NOMO-1 (cell line): Measurements from ENCODE around the gene MPP7.

ENCODE experiments used
- DNase-seq, 2 experiments: peaks; one replicate each; lab custom pipeline; 2025; ENCODE audit not compliant: unreplicated experiment in 2 of 2; lab: John Stamatoyannopoulos, UW

Gene MPP7

GRCh38 chr10:28311104-28311503, 8.2 kb upstream of the MPP7 start:
- no peak for DNase-seq

- DNase-seq = no peak
These were observed 4.4 kb upstream of the MPP7 start for GRCh38 chr10:28307267-28307666.

- DNase-seq = peak; percentile 59 to 79
These were observed 2.7 kb upstream of the MPP7 start for GRCh38 chr10:28305553-28305952.

- DNase-seq = peak in 1 of 2 experiments; percentile 54
These were observed 1.2 kb upstream of the MPP7 start for GRCh38 chr10:28304032-28304571.

- peak in 1 of 2 experiments; percentile 38 for DNase-seq
These were observed 739 bp downstream of the MPP7 start for GRCh38 chr10:28302012-28302637.

- DNase-seq = peak in 1 of 2 experiments; percentile 10
These were observed 2.8 kb downstream of the MPP7 start for GRCh38 chr10:28300027-28300426.

GRCh38 chr10:28298951-28299350, 3.9 kb downstream of the MPP7 start:
- DNase-seq = no peak

- no peak for DNase-seq
These were observed 6.8 kb downstream of the MPP7 start for GRCh38 chr10:28296023-28296422.

- DNase-seq = no peak
These were observed 7.5 kb downstream of the MPP7 start for GRCh38 chr10:28295336-28295735.

GRCh38 chr10:28294809-28295208, 8.1 kb downstream of the MPP7 start:
- DNase-seq = no peak

GRCh38 chr10:28294169-28294532, 8.7 kb downstream of the MPP7 start:
- DNase-seq = no peak

- no peak for DNase-seq
These were observed 9.4 kb downstream of the MPP7 start for GRCh38 chr10:28293236-28294168.

GRCh38 chr10:28291881-28292297, 11.0 kb downstream of the MPP7 start:
- DNase-seq = no peak

- DNase-seq = no peak
These were observed 17.0 kb downstream of the MPP7 start for GRCh38 chr10:28285816-28286215.

GRCh38 chr10:28284126-28284525, 18.7 kb downstream of the MPP7 start:
- no peak for DNase-seq

- DNase-seq = no peak
These were observed 19.6 kb downstream of the MPP7 start for GRCh38 chr10:28283251-28283650.

GRCh38 chr10:28282336-28282735, 20.5 kb downstream of the MPP7 start:
- no peak for DNase-seq

GRCh38 chr10:28281726-28282315, 21.0 kb downstream of the MPP7 start:
- no peak for DNase-seq

GRCh38 chr10:28280652-28281051, 22.2 kb downstream of the MPP7 start:
- no peak for DNase-seq

GRCh38 chr10:28279878-28280277, 23.0 kb downstream of the MPP7 start:
- no peak for DNase-seq

GRCh38 chr10:28278842-28279241, 24.0 kb downstream of the MPP7 start:
- DNase-seq = no peak
